DMS153 (cell line): ENCODE measurements around the gene LTA.

Experiments used
- DNase-seq: peaks from one replicate; lab custom pipeline; 2025; lab: John Stamatoyannopoulos, UW

The LTA gene

GRCh38 chr6:31569861-31570536 lies 2.1 kb upstream of the LTA start:
- no peak for DNase-seq

- no peak for DNase-seq
These were observed 1.4 kb downstream of the LTA start for GRCh38 chr6:31573239-31574105.

- DNase-seq, result no peak
These were observed 2.3 kb downstream of the LTA start for GRCh38 chr6:31574106-31575061.

GRCh38 chr6:31575335-31575901 lies 3.3 kb downstream of the LTA start, which contains the start of gene TNF:
Gene TNF, plus strand, starts transcription at chr6:31575565. Its CDS starts 177 bp downstream, at chr6:31575742.
- DNase-seq, result no peak

GRCh38 chr6:31575952-31576685 lies 4.0 kb downstream of the LTA start:
- no peak for DNase-seq

GRCh38 chr6:31576897-31577578 lies 4.9 kb downstream of the LTA start:
- DNase-seq, result no peak

- DNase-seq, result no peak
These were observed 5.5 kb downstream of the LTA start for GRCh38 chr6:31577579-31577966.

- DNase-seq, result no peak
These were observed 6.4 kb downstream of the LTA start for GRCh38 chr6:31578184-31579118.

- no peak for DNase-seq
These were observed 7.0 kb downstream of the LTA start for GRCh38 chr6:31579119-31579505.

- no peak for DNase-seq
These were observed 7.7 kb downstream of the LTA start for GRCh38 chr6:31579546-31580437.

- no peak for DNase-seq
These were observed 8.3 kb downstream of the LTA start for GRCh38 chr6:31580438-31580740.

GRCh38 chr6:31580807-31581433 lies 8.8 kb downstream of the LTA start:
- DNase-seq, result peak; percentile 61

- DNase-seq, result no peak
These were observed 9.5 kb downstream of the LTA start for GRCh38 chr6:31581434-31582229.

- DNase-seq, result no peak
These were observed 10.1 kb downstream of the LTA start, which contains the start of gene LTB for GRCh38 chr6:31582230-31582643. Gene LTB, minus strand, starts transcription at chr6:31582424. Its CDS starts 7 bp downstream, at chr6:31582417.

- no peak for DNase-seq
These were observed 13.4 kb downstream of the LTA start for GRCh38 chr6:31585491-31585890.

GRCh38 chr6:31586008-31586407 lies 13.9 kb downstream of the LTA start, which contains the start of gene LST1:
Gene LST1, plus strand, starts transcription at chr6:31586277. Its CDS starts 1,023 bp downstream, at chr6:31587300.
- no peak for DNase-seq
